Parathyroid adenoma (tissue), 2 donors: ENCODE results near the gene GAN.
"Not testable (repeated sequence)": the region's sequence is repeated elsewhere in the genome, so short reads cannot be mapped to it uniquely, and the experiment has no call there.

Source experiments
- H2AFZ ChIP-seq: fragments of 300-600 bp; sonication (generic); one replicate; pipeline ENCODE4 v1.7.0; 2017; ENCODE audit warnings: antibody characterized with exemption, mild to moderate bottlenecking
- H3K27ac ChIP-seq: fragments of 300-600 bp; sonication (generic); one replicate; pipeline ENCODE4 v1.7.0; 2017
- H3K27me3 ChIP-seq: fragments of 300-600 bp; sonication (generic); one replicate; pipeline ENCODE4 v1.7.0; 2017; ENCODE audit warnings: low read length; ENCODE audit not compliant: control insufficient read depth, insufficient read depth
- H3K36me3 ChIP-seq: fragments of 300-600 bp; sonication (generic); one replicate; pipeline ENCODE4 v1.7.0; 2017; ENCODE audit warnings: low read length; ENCODE audit not compliant: control insufficient read depth, insufficient read depth
- H3K4me1 ChIP-seq: fragments of 300-600 bp; sonication (generic); one replicate; pipeline ENCODE4 v1.7.0; 2017; ENCODE audit warnings: control low read depth
- H3K4me2 ChIP-seq: fragments of 300-600 bp; sonication (generic); one replicate; pipeline ENCODE4 v1.7.0; 2017; ENCODE audit warnings: low read length
- H3K4me3 ChIP-seq: fragments of 300-600 bp; sonication (generic); one replicate; pipeline ENCODE4 v1.7.0; 2017; ENCODE audit warnings: low read depth, low read length
- H3K79me2 ChIP-seq: fragments of 300-600 bp; sonication (generic); one replicate; pipeline ENCODE4 v1.7.0; 2017; ENCODE audit warnings: control low read depth
- H3K9ac ChIP-seq: fragments of 300-600 bp; sonication (generic); one replicate; pipeline ENCODE4 v1.7.0; 2017; ENCODE audit warnings: mild to moderate bottlenecking
- H3K9me3 ChIP-seq: fragments of 300-600 bp; sonication (generic); one replicate; pipeline ENCODE4 v1.7.0; 2017; ENCODE audit warnings: low read length; ENCODE audit not compliant: control insufficient read depth
- CTCF ChIP-seq: fragments of 300-600 bp; sonication (generic); IDR thresholded peaks from one replicate; pipeline ENCODE4 v1.7.0; 2017; ENCODE audit warnings: antibody characterized with exemption, mild to moderate bottlenecking
- donor health status: primary hyperparathyroidism.

The GAN gene

GRCh38 chr16:81337097-81337496 lies 22.3 kb downstream of the GAN start:
- peaks cover 15% of the 10 kb centered on the region for H3K79me2 ChIP-seq
- H3K4me1 ChIP-seq = no peaks in the 10 kb centered on the region
- TF ChIP-seq CTCF = no peak
- H3K9me3 ChIP-seq = no peaks in the 10 kb centered on the region
- no peak overlapping the region for H3K4me3 ChIP-seq
- no peaks in the 10 kb centered on the region for H3K36me3 ChIP-seq
- H3K27me3 ChIP-seq = no peaks in the 10 kb centered on the region
- H3K9ac ChIP-seq = no peak overlapping the region
- no peak overlapping the region for H2AFZ ChIP-seq
- H3K27ac ChIP-seq = no peak overlapping the region
- H3K4me2 ChIP-seq = no peak overlapping the region

GRCh38 chr16:81345172-81345571 lies 30.4 kb downstream of the GAN start:
- H3K4me3 ChIP-seq, H3K9me3 ChIP-seq, H3K4me2 ChIP-seq, H2AFZ ChIP-seq, H3K27ac ChIP-seq, H3K36me3 ChIP-seq, H3K27me3 ChIP-seq, H3K79me2 ChIP-seq, H3K9ac ChIP-seq, H3K4me1 ChIP-seq: not testable (repeated sequence)

- no peaks in the 10 kb centered on the region for H3K9me3 ChIP-seq
- H2AFZ ChIP-seq = no peak overlapping the region
- H3K4me3 ChIP-seq = no peak overlapping the region
- no peak overlapping the region for H3K4me2 ChIP-seq
- no peak overlapping the region for H3K9ac ChIP-seq
- no peak overlapping the region for H3K27ac ChIP-seq
- H3K79me2 ChIP-seq = peaks cover 2% of the 10 kb centered on the region
- no peaks in the 10 kb centered on the region for H3K4me1 ChIP-seq
- H3K27me3 ChIP-seq = no peaks in the 10 kb centered on the region
- H3K36me3 ChIP-seq = no peaks in the 10 kb centered on the region
- TF ChIP-seq CTCF = no peak
Observed at GRCh38 chr16:81347425-81347824, 32.7 kb downstream of the GAN start.

- no peaks in the 10 kb centered on the region for H3K9me3 ChIP-seq
- no peaks in the 10 kb centered on the region for H3K4me1 ChIP-seq
- H2AFZ ChIP-seq = no peak overlapping the region
- no peak overlapping the region for H3K9ac ChIP-seq
- H3K36me3 ChIP-seq = no peaks in the 10 kb centered on the region
- H3K27ac ChIP-seq = no peak overlapping the region
- no peak for TF ChIP-seq CTCF
- H3K4me2 ChIP-seq = no peak overlapping the region
- H3K79me2 ChIP-seq = no peaks in the 10 kb centered on the region
- H3K4me3 ChIP-seq = no peak overlapping the region
- H3K27me3 ChIP-seq = no peaks in the 10 kb centered on the region
Observed at GRCh38 chr16:81349608-81350305, 35.0 kb downstream of the GAN start.

- Histone ChIP-seq H3K36me3 (no peaks in the 10 kb centered on the region), H3K9me3 (no peaks in the 10 kb centered on the region), H3K9ac (no peak overlapping the region), H3K4me1 (no peaks in the 10 kb centered on the region), H3K4me3 (no peak overlapping the region), H3K27me3 (no peaks in the 10 kb centered on the region), H2AFZ (no peak overlapping the region), H3K4me2 (no peak overlapping the region), H3K27ac (no peak overlapping the region), H3K79me2 (no peaks in the 10 kb centered on the region)
- no peak for TF ChIP-seq CTCF
Observed at GRCh38 chr16:81350306-81350615, 35.5 kb downstream of the GAN start.
